Forelimb muscle (tissue), 1 donor: Measurements from ENCODE around the gene NABP2. TPM values are rescaled to one million over a fixed set of nuclear protein-coding genes. Genes with fewer than 3 reads are reported as not detected.

ENCODE experiments used
- DNase-seq: peaks from one replicate; pipeline ENCODE4 v3.0.0-alpha.2; 2013; ENCODE audit warnings: low read depth
- polyA plus RNA-seq: library from polyadenylated mRNA; unstranded; fragments of 120-200 nt; gene quantifications from one replicate; pipeline ENCODE4 v1.2.1, GENCODE V29; 2013; ENCODE audit not compliant: insufficient read length

NABP2 gene
- polyA plus RNA-seq, 1 donor: 16.8 TPM

- no peak for DNase-seq
These were observed 11.8 kb upstream of the NABP2 start for GRCh38 chr12:56212361-56212760.

- DNase-seq: no peak
These were observed 10.3 kb upstream of the NABP2 start for GRCh38 chr12:56213878-56214277.

DNA sequence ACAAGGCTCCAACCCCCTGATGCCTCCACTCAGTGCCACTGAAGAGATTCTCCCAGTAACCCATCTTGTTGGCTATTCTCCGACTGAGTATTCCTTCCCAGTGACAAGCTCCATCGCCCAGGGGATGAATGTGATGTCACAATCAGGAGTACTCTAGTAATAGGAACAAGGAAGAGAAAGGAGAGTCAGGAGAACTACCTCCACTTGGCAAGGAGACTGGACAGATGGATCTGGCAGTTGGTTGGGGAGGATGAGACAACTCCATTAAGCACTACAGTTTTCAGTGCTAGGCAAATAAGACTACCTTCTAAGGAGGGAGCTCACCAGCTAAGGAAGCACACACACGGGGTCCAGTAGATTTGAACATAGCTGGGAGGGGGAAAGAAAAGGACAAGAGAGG, 7.7 kb upstream of the NABP2 start:
- DNase-seq: no peak

DNA sequence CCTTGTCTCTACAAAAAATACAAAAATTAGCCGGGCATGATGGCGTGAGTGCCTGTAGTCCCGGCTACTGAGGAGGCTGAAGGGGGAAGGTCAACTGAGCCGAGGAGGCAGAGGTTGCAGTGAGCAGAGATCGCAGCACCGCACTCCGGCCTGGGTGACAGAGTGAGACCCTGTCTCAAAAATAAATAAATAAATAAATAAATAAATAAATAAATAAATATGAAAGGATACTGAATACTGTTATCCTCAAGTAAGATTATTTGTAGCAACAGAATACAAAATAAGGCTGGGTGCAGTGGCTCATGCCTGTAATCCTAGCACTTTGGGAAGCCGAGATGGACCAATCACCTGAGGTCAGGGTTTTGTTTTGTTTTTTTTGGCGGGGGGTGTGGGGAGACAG, 4.3 kb upstream of the NABP2 start:
- DNase-seq: no peak

DNA sequence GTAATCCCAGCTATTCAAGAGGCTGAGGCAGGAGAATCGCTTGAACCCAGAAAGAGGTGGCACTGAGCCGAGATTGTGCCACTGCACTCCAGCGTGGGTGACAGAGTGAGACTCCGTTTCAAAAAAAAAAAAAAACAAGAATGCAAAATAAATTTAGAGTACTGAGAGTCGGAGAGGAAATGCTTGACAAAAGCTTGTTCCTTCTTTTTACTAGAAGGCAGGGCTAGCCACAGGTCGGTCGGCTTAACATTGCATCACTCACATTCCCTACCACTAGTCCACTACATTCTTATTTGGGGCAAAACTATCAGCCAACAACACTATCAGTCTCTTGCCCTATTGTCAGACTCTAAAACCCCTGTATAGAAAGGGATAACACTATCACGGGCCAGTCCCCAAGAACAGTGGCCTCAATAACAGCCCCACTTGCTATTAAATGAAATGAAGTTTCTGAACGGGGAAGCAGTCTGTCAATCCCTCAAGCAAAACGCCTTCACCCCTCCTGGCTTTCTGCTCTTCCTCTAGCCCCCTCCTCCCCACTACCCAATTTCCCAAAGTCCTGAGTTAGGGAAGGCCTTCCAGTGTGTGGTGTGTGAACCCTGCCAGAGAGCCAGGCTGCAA, 3.4 kb upstream of the NABP2 start:
- DNase-seq: no peak

- no peak for DNase-seq
These were observed 2.8 kb upstream of the NABP2 start for GRCh38 chr12:56221232-56221756.

GRCh38 chr12:56221757-56222530, 2.2 kb upstream of the NABP2 start, which contains the start of gene RNF41:
Gene RNF41 (minus strand): TSS chr12:56221922. CDS start chr12:56214047, 7,875 bp downstream.
- DNase-seq: peak; percentile 96

DNA sequence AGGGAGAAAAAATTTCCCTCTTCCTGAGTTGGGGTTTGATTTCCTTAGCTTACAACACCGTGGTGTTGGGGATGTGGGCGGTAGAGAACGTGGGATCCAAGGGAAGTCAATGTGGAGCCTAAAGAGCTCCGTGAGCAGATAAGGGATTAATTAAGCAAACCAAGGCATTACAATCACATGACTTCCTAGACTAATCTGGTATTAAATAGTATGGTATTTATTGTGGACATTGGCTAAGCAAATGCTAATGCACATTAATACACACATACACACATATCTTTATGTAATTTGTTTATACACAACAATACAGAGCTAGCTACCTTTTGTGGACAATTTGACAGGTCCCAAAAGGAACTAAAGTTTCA, 1.6 kb upstream of the NABP2 start:
- DNase-seq: no peak

GRCh38 chr12:56223571-56224101, 506 bp upstream of the NABP2 start:
- DNase-seq: no peak

GRCh38 chr12:56224954-56225353, 812 bp downstream of the NABP2 start:
- DNase-seq: no peak

DNA sequence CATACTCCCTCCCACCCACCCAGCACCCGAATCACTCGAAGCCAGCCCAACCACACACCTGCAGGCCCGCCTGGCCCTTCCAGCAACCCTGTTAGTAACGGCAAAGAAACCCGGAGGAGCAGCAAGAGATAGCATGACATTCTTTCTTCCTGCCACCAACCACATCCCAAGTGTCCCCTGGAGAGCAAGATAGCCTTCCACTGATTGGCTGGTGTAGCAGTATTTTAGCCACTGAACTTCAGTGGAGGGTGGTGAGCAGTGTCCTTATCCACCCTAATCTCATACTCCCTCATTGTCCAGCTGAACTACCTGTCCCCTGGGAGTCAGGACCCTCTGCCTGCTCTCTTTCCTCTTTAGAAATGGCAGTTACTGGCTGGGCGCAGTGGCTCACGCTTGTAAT, 4.9 kb downstream of the NABP2 start:
- DNase-seq: no peak

- DNase-seq: no peak
These were observed 5.8 kb downstream of the NABP2 start, which contains the start of gene SLC39A5 for GRCh38 chr12:56229916-56230431. Gene SLC39A5 (plus strand): TSS chr12:56230051. CDS start chr12:56231275, 1,224 bp downstream.

DNA sequence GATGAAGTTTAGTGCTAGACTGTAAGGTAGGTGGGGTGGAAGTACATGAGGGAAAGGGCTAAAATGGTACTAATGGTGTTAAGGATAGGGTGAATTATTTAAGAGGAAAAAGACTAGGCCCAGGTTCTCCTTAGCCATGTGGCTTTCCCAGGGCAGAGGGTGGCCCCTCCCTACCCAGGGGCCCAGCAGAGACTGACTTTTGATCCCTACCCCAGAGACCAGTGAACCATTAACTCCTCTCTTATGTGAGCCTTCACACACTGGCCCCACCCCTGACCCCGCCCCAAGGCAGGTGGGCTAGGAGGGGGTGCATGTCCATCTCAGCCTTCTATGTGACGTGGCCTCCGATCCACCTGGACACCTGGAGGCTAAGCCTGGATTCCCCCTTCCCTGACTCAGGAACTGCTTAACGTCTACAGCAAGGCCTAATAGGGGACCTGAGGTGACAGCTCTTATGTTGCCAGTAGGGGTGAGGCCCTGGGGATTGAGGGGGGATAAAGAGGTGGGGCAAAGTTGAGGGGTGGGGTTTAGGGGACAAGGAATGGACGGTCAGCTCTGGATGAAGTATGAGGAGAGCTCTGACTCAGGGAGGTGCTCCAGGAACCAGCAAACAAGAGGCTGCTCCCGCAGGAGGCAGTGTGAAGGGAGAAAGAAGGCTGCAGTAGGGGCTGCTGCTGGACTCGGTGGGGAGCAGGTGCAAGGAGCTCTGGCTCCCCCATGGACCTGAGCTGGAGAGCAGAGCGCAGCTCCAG, 6.5 kb downstream of the NABP2 start:
- no peak for DNase-seq

DNA sequence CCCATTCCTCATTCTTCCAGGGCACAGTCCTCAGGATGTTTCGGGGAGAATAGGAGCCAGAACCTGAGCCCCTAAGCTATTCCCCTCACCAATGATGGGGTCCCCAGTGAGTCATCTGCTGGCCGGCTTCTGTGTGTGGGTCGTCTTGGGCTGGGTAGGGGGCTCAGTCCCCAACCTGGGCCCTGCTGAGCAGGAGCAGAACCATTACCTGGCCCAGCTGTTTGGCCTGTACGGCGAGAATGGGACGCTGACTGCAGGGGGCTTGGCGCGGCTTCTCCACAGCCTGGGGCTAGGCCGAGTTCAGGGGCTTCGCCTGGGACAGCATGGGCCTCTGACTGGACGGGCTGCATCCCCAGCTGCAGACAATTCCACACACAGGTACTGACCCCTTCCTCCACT, 7.0 kb downstream of the NABP2 start:
- no peak for DNase-seq

GRCh38 chr12:56234746-56235436, 10.7 kb downstream of the NABP2 start:
- DNase-seq: no peak

DNA sequence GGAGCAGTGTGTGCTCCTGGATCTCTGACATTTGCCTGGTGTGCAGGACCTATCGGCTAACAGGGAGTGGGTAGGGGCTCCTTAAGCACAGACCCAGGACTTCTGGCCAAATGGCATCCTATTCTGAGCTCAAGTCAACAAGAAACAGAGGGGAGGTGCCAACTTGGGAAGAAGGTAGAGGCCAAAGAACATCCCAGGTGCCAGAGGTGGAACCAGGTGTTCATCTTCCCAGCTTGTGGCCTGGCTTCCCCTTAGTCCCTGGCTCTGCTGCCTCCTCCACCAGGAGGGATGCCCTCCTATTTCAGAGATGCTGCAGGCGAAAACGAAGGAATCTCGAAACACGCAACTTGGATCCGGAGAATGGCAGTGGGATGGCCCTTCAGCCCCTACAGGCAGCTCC, 11.9 kb downstream of the NABP2 start:
- no peak for DNase-seq

DNA sequence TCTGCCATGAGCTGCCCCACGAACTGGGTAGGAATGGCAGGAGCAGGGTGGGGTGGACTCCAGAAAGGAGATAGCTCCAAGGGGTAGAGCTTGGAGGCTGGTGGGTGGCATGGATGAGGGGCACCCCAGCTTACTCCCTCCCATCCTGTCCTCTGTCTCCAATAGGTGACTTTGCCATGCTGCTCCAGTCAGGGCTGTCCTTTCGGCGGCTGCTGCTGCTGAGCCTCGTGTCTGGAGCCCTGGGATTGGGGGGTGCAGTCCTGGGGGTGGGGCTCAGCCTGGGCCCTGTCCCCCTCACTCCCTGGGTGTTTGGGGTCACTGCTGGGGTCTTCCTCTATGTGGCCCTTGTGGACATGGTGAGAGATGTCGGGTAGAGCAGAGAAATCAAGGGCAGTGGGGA, 12.8 kb downstream of the NABP2 start:
- no peak for DNase-seq

- DNase-seq: no peak
These were observed 13.4 kb downstream of the NABP2 start for GRCh38 chr12:56237552-56237951.

- DNase-seq: no peak
These were observed 17.5 kb downstream of the NABP2 start for GRCh38 chr12:56241424-56242303.

GRCh38 chr12:56242986-56243385, 18.8 kb downstream of the NABP2 start:
- DNase-seq: no peak
